DND-41 (cell line): Measurements from ENCODE around the gene TELO2.

Experiments
- EZH2 ChIP-seq: IDR thresholded peaks from 3 replicates; pipeline ENCODE4 v1.6.1; 2012; ENCODE audit warnings: borderline replicate concordance, low read depth, mild to moderate bottlenecking, moderate library complexity, low read length, inconsistent platforms; ENCODE audit not compliant: severe bottlenecking
- TF ChIP-seq, protein P1 (sequence below): IDR thresholded peaks from 2 replicates; pipeline ENCODE4 v1.5.1; 2012; ENCODE audit warnings: borderline replicate concordance, low read length, moderate library complexity, mild to moderate bottlenecking; ENCODE audit not compliant: poor library complexity, severe bottlenecking; ENCODE audit errors: extremely low read depth

DNA sequence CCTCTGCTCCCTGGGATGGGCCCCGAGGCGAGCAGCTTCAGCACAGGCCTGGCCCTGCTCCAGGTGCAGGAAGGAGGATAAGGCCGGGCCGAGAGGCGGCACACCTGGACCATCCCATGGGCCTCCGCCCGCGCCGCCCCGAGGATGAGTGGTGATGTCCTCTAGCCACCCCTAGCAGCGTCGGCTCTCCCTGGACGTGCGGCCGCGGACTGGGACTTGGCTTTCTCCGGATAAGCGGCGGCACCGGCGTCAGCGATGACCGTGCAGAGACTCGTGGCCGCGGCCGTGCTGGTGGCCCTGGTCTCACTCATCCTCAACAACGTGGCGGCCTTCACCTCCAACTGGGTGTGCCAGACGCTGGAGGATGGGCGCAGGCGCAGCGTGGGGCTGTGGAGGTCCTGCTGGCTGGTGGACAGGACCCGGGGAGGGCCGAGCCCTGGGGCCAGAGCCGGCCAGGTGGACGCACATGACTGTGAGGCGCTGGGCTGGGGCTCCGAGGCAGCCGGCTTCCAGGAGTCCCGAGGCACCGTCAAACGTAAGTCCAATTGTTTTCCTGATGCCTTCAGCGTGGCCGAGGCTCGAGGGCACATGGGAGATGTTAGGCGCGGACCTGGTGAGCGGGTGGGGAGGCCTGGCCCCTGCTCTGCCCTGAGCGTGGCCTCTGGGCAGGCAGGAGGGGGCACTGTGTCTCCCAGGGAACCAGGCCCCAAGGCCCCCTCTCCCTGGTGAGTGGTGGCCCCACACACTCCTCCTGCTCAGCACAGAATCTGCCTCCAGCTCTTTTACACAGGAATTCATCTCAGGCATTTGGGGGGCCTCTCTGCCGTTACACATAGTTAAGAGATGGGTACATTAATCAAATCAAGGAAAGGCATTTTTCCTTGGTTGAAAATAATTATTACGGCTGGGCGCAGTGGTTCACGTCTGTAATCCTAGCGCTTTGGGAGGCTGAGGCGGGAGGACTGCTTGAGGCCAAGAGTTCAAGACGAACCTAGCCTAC, 41.2 kb downstream of the TELO2 start:
- TF ChIP-seq, protein P1, sequence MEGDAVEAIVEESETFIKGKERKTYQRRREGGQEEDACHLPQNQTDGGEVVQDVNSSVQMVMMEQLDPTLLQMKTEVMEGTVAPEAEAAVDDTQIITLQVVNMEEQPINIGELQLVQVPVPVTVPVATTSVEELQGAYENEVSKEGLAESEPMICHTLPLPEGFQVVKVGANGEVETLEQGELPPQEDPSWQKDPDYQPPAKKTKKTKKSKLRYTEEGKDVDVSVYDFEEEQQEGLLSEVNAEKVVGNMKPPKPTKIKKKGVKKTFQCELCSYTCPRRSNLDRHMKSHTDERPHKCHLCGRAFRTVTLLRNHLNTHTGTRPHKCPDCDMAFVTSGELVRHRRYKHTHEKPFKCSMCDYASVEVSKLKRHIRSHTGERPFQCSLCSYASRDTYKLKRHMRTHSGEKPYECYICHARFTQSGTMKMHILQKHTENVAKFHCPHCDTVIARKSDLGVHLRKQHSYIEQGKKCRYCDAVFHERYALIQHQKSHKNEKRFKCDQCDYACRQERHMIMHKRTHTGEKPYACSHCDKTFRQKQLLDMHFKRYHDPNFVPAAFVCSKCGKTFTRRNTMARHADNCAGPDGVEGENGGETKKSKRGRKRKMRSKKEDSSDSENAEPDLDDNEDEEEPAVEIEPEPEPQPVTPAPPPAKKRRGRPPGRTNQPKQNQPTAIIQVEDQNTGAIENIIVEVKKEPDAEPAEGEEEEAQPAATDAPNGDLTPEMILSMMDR = no peak
- TF ChIP-seq EZH2 = no peak
